Stomach (tissue), 4 donors: Measurements from ENCODE around the gene DYNC1H1.

Experiments
- EP300 ChIP-seq: sonication (generic); formaldehyde crosslinking; IDR thresholded peaks from one replicate; pipeline ENCODE4 v1.6.1; 2017; ENCODE audit warnings: antibody characterized with exemption
- POLR2A ChIP-seq, 4 donors: fragments of 450-650 bp; IDR thresholded peaks; one replicate each; pipeline ENCODE4 v1.6.1; 2016; ENCODE audit warnings: antibody characterized with exemption in 4 of 4, control low read depth in 2 of 4, mild to moderate bottlenecking in 1 of 4, moderate library complexity in 1 of 4
- POLR2AphosphoS5 ChIP-seq, 3 donors: sonication (generic); formaldehyde crosslinking; IDR thresholded peaks; one replicate each; pipeline ENCODE4 v1.6.1; 2016; ENCODE audit warnings: antibody characterized with exemption in 3 of 3
- TF ChIP-seq, protein P1 (sequence below), 7 experiments: fragments of 450-650 bp in 4 of 7; fragments of 200-600 bp in 3 of 7; sonication (generic) in 3 of 7; IDR thresholded peaks; one replicate each; pipeline ENCODE4 v1.5.1; 2016 to 2019; ENCODE audit warnings: antibody characterized with exemption in 7 of 7, control low read depth in 2 of 7, mild to moderate bottlenecking in 1 of 7

DNA sequence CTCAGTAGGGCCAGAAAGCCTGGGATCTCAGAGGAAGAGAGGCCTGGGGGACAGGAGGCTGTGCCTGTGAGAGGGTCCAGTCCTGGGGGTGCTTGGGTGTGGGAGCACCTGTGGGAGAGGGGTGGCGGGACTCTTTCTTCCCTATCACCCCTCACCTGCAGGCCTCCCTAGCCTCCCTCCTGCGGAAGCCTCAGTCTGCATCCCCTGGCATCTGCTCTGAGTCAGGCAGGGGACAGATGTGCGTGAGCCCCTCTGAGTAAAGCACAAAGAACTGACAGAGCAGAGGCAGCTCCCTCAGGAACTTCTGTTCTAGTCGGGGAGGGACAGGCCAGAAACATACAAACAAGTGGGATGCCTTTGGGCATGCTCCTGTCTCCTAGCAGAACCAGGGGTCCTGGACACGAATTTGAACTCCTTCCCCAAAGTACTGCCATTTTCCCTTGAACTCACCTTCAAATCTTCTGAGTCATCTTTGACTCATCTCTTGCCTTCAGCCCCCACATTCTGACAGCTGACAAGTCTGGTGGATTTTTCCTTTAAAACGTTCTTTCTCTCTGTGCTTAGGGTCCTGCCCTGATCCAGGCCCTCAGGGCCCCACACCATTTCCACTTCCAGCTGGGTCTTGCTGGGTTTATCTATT is 131.0 kb downstream of the DYNC1H1 start:
- TF ChIP-seq EP300 = no peak
- TF ChIP-seq, protein P1, sequence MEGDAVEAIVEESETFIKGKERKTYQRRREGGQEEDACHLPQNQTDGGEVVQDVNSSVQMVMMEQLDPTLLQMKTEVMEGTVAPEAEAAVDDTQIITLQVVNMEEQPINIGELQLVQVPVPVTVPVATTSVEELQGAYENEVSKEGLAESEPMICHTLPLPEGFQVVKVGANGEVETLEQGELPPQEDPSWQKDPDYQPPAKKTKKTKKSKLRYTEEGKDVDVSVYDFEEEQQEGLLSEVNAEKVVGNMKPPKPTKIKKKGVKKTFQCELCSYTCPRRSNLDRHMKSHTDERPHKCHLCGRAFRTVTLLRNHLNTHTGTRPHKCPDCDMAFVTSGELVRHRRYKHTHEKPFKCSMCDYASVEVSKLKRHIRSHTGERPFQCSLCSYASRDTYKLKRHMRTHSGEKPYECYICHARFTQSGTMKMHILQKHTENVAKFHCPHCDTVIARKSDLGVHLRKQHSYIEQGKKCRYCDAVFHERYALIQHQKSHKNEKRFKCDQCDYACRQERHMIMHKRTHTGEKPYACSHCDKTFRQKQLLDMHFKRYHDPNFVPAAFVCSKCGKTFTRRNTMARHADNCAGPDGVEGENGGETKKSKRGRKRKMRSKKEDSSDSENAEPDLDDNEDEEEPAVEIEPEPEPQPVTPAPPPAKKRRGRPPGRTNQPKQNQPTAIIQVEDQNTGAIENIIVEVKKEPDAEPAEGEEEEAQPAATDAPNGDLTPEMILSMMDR (IDR thresholded peaks at IDR 0.05) = no peak
- TF ChIP-seq POLR2A (IDR thresholded peaks at IDR 0.05) = no peak
- TF ChIP-seq POLR2AphosphoS5 (IDR thresholded peaks at IDR 0.05) = no peak
